Smooth muscle cell of the brain vasculature (primary cell): Measurements from ENCODE around the gene PAFAH1B1.
"Not testable (repeated sequence)": the region's sequence is repeated elsewhere in the genome, so short reads cannot be mapped to it uniquely, and the experiment has no call there.

Experiments
- DNase-seq: peaks from one replicate; pipeline ENCODE4 v3.0.0-alpha.2; 2012; ENCODE audit warnings: low read depth, low spot score

The PAFAH1B1 gene

GRCh38 chr17:2594722-2595599, 1.5 kb downstream of the PAFAH1B1 start:
- DNase-seq: no peak

- DNase-seq: no peak
Observed at GRCh38 chr17:2595716-2596115, 2.3 kb downstream of the PAFAH1B1 start.

GRCh38 chr17:2598166-2598565, 4.7 kb downstream of the PAFAH1B1 start:
- no peak for DNase-seq

- DNase-seq: no peak
Observed at GRCh38 chr17:2602597-2603017, 9.2 kb downstream of the PAFAH1B1 start.

GRCh38 chr17:2608350-2608913, 15.0 kb downstream of the PAFAH1B1 start:
- DNase-seq: no peak

- no peak for DNase-seq
Observed at GRCh38 chr17:2609091-2609490, 15.6 kb downstream of the PAFAH1B1 start.

GRCh38 chr17:2610195-2611175, 17.0 kb downstream of the PAFAH1B1 start:
- DNase-seq: no peak

GRCh38 chr17:2611627-2612026, 18.2 kb downstream of the PAFAH1B1 start:
- DNase-seq: no peak

GRCh38 chr17:2612630-2613029, 19.2 kb downstream of the PAFAH1B1 start:
- no peak for DNase-seq

GRCh38 chr17:2613089-2613808, 19.8 kb downstream of the PAFAH1B1 start:
- DNase-seq: no peak

GRCh38 chr17:2615882-2616281, 22.4 kb downstream of the PAFAH1B1 start:
- DNase-seq: no peak

GRCh38 chr17:2621241-2621640, 27.8 kb downstream of the PAFAH1B1 start:
- DNase-seq: no peak

- not testable (repeated sequence) for DNase-seq
Observed at GRCh38 chr17:2621951-2622405, 28.5 kb downstream of the PAFAH1B1 start.

- not testable (repeated sequence) for DNase-seq
Observed at GRCh38 chr17:2622721-2623301, 29.4 kb downstream of the PAFAH1B1 start.

- no peak for DNase-seq
Observed at GRCh38 chr17:2624292-2624731, 30.9 kb downstream of the PAFAH1B1 start.

GRCh38 chr17:2626626-2627219, 33.3 kb downstream of the PAFAH1B1 start:
- not testable (repeated sequence) for DNase-seq

- DNase-seq: not testable (repeated sequence)
Observed at GRCh38 chr17:2628922-2629321, 35.5 kb downstream of the PAFAH1B1 start.

- DNase-seq: no peak
Observed at GRCh38 chr17:2631211-2631610, 37.8 kb downstream of the PAFAH1B1 start.

GRCh38 chr17:2634361-2634960, 41.0 kb downstream of the PAFAH1B1 start:
- no peak for DNase-seq

GRCh38 chr17:2635241-2635640, 41.8 kb downstream of the PAFAH1B1 start:
- DNase-seq: no peak
